HCT116 (cell line): ENCODE data around the gene IFRD2. TPM values are rescaled to one million over a fixed set of nuclear protein-coding genes. Genes with fewer than 3 reads are reported as not detected.

Experiments
- ATAC-seq: fragments of 200-7000 bp; cut with Tn5 transposase; 2 replicates; pipeline ENCODE4 v1.9.1; 2020; ENCODE audit warnings: mild to moderate bottlenecking, moderate library complexity
- BruUV-seq: library from RNA; stranded (reverse); fragments of 400-500 nt; replicated peaks from 2 replicates; lab custom pipeline; 2021; lab: Mats Ljungman, UMichigan
- CTCF ChIA-PET: fragments of 300-600 bp; sonication (Branson Sonifier 250); formaldehyde crosslinking; loops from one replicate; lab custom pipeline; 2021; ENCODE audit warnings: antibody characterized with exemption; lab: Charles Lee
- POLR2A ChIA-PET: fragments of 300-600, 350-600 bp; sonication (Branson Sonifier 250); formaldehyde crosslinking; loops from one replicate; lab custom pipeline; 2021; ENCODE audit warnings: antibody characterized with exemption; lab: Charles Lee
- RAD21 ChIA-PET, 2 experiments: fragments of 300-600 bp; sonication (Branson Sonifier 250); formaldehyde crosslinking; loops; one replicate each; lab custom pipeline; 2023; ENCODE audit warnings: low total read pairs in 2 of 2; ENCODE audit not compliant: uncharacterized antibody in 2 of 2, unreplicated experiment in 2 of 2, low non-redundant PET in 1 of 2; lab: Charles Lee
- DNase-seq: peaks from one replicate; pipeline ENCODE4 v3.0.0-alpha.2; 2010; ENCODE audit warnings: low read depth, low spot score
- H2AFZ ChIP-seq: fragments of 200-600 bp; shearing (Covaris generic), sonication (generic); 2 replicates; pipeline ENCODE4 v1.6.1; 2017; ENCODE audit warnings: low read depth, mixed run types, mixed read lengths, antibody characterized with exemption, low read length; ENCODE audit not compliant: poor library complexity, severe bottlenecking
- H3K27ac ChIP-seq: 2 replicates; pipeline ENCODE4 v1.5.1; 2012; ENCODE audit warnings: low read depth, low read length
- H3K27me3 ChIP-seq: fragments of 200-600 bp; sonication (generic); 2 replicates; pipeline ENCODE4 v1.6.1; 2016; ENCODE audit warnings: mixed run types, low read length, mixed read lengths; ENCODE audit not compliant: insufficient read depth
- H3K36me3 ChIP-seq, 2 experiments: fragments of 200-500 bp in 1 of 2; fragments of 200-600 bp in 1 of 2; sonication (Bioruptor generic) in 1 of 2; sonication (generic) in 1 of 2; 2 replicates each; pipeline versions ENCODE4 v1.5.1 to v1.6.1; 2014 to 2016; ENCODE audit warnings: low read length in 2 of 2, inconsistent platforms in 1 of 2, mixed read lengths in 1 of 2, mixed run types in 1 of 2; ENCODE audit not compliant: insufficient read depth in 2 of 2, control insufficient read depth in 1 of 2
- H3K4me1 ChIP-seq, 2 experiments: fragments of 200-600 bp in 1 of 2; sonication (generic) in 1 of 2; 2 replicates each; pipeline versions ENCODE4 v1.5.1 to v1.6.1; 2012 to 2017; ENCODE audit warnings: low read length in 2 of 2, inconsistent platforms in 1 of 2, mild to moderate bottlenecking in 1 of 2, mixed read lengths in 1 of 2, mixed run types in 1 of 2, moderate library complexity in 1 of 2; ENCODE audit not compliant: insufficient read depth in 2 of 2, control insufficient read depth in 1 of 2
- H3K4me2 ChIP-seq: fragments of 200-600 bp; sonication (generic); 2 replicates; pipeline ENCODE4 v1.6.1; 2017; ENCODE audit warnings: mixed run types, low read length, mixed read lengths
- H3K4me3 ChIP-seq, 2 experiments: fragments of 200-600 bp in 1 of 2; sonication (generic) in 1 of 2; replicated peaks in 1 of 2; 2 replicates each; pipeline ENCODE4 v1.5.1; 2011 to 2016; ENCODE audit warnings: low read length in 2 of 2, control low read depth in 1 of 2, low read depth in 1 of 2, mild to moderate bottlenecking in 1 of 2, mixed read lengths in 1 of 2, mixed run types in 1 of 2
- H3K79me2 ChIP-seq: fragments of 200-600 bp; sonication (generic); 2 replicates; pipeline ENCODE4 v1.6.1; 2017; ENCODE audit warnings: mild to moderate bottlenecking, mixed run types, low read length, moderate library complexity, mixed read lengths; ENCODE audit not compliant: insufficient read depth
- H3K9ac ChIP-seq: fragments of 200-600 bp; sonication (generic); 2 replicates; pipeline ENCODE4 v1.6.1; 2016; ENCODE audit warnings: low read length, mixed read lengths
- H3K9me2 ChIP-seq: fragments of 200-600 bp; sonication (generic), shearing (Covaris generic); 2 replicates; pipeline ENCODE4 v1.6.1; 2017; ENCODE audit warnings: mixed run types, mild to moderate bottlenecking, moderate library complexity; ENCODE audit not compliant: insufficient read depth
- H3K9me3 ChIP-seq, 2 experiments: fragments of 200-500 bp in 1 of 2; fragments of 200-600 bp in 1 of 2; sonication (Bioruptor generic) in 1 of 2; sonication (generic) in 1 of 2; 2 replicates each; pipeline ENCODE4 v1.6.1; 2014 to 2017; ENCODE audit warnings: low read length in 2 of 2, mixed read lengths in 2 of 2, inconsistent platforms in 1 of 2, low read depth in 1 of 2, mild to moderate bottlenecking in 1 of 2, mixed run types in 1 of 2, moderate library complexity in 1 of 2; ENCODE audit not compliant: control insufficient read depth in 1 of 2, insufficient read depth in 1 of 2
- H4K20me1 ChIP-seq: fragments of 200-600 bp; sonication (generic), shearing (Covaris generic); 2 replicates; pipeline ENCODE4 v1.6.1; 2017; ENCODE audit warnings: mixed run types, mild to moderate bottlenecking, moderate library complexity; ENCODE audit not compliant: insufficient read depth
- CBX3 ChIP-seq: IDR thresholded peaks from 2 replicates; pipeline ENCODE4 v1.6.1; 2012; ENCODE audit warnings: low read depth
- CEBPB ChIP-seq: IDR thresholded peaks from 2 replicates; pipeline ENCODE4 v1.6.1; 2012; ENCODE audit warnings: low read depth
- EGR1 ChIP-seq: IDR thresholded peaks from 2 replicates; pipeline ENCODE4 v1.6.1; 2012; ENCODE audit warnings: low read depth
- ELF1 ChIP-seq: IDR thresholded peaks from 2 replicates; pipeline ENCODE4 v1.6.1; 2012; ENCODE audit warnings: low read depth, borderline replicate concordance
- EZH2phosphoT487 ChIP-seq: fragments of 200-600 bp; IDR thresholded peaks from 2 replicates; pipeline ENCODE4 v1.6.1; 2018; ENCODE audit warnings: antibody characterized with exemption, borderline replicate concordance
- FOSL1 ChIP-seq: IDR thresholded peaks from 2 replicates; pipeline ENCODE4 v1.6.1; 2012; ENCODE audit warnings: low read depth
- JUND ChIP-seq: IDR thresholded peaks from 2 replicates; pipeline ENCODE4 v1.6.1; 2012
- MAX ChIP-seq: IDR thresholded peaks from 2 replicates; pipeline ENCODE4 v1.6.1; 2012
- POLR2A ChIP-seq: IDR thresholded peaks from 2 replicates; pipeline ENCODE4 v1.7.0; 2011; ENCODE audit warnings: borderline replicate concordance; ENCODE audit not compliant: insufficient read depth, insufficient read length; ENCODE audit errors: extremely low read depth
- POLR2AphosphoS5 ChIP-seq: IDR thresholded peaks from 2 replicates; pipeline ENCODE4 v1.6.1; 2011; ENCODE audit warnings: mild to moderate bottlenecking, low read depth, low read length, moderate library complexity
- SIN3A ChIP-seq: IDR thresholded peaks from 2 replicates; pipeline ENCODE4 v1.6.1; 2012; ENCODE audit warnings: low read depth
- TCF7L2 ChIP-seq: IDR thresholded peaks from 2 replicates; pipeline ENCODE4 v1.7.0; 2011; ENCODE audit warnings: borderline replicate concordance, inconsistent platforms; ENCODE audit not compliant: insufficient read depth, insufficient read length; ENCODE audit errors: extremely low read depth
- YY1 ChIP-seq: IDR thresholded peaks from 2 replicates; pipeline ENCODE4 v1.6.1; 2011; ENCODE audit warnings: low read length, low read depth, moderate library complexity, mild to moderate bottlenecking; ENCODE audit not compliant: insufficient replicate concordance; ENCODE audit errors: extremely low read depth
- ZFX ChIP-seq: fragments of 450-650 bp; IDR thresholded peaks from 2 replicates; pipeline ENCODE4 v1.6.1; 2017
- intact Hi-C: fragments of 100-400 bp; cut with micrococcal nuclease; formaldehyde crosslinking; loops from 2 replicates; pipeline ENCODE4 v1.10.0; 2022
- total RNA-seq: library from RNA; stranded (reverse); gene quantifications from one replicate; pipeline ENCODE4 v1.2.1, GENCODE V29; 2021; ENCODE audit not compliant: unreplicated experiment

Gene IFRD2
- total RNA-seq, 1 experiment from 2014 or later, result 146 TPM

- TF ChIP-seq POLR2AphosphoS5, result no peak
- TF ChIP-seq EGR1, result no peak
- no peak for TF ChIP-seq SIN3A
Measured at GRCh38 chr3:50295553-50296431, 3.6 kb upstream of the IFRD2 start (continued).

GRCh38 chr3:50294492-50295403, 2.5 kb upstream of the IFRD2 start:
- no peaks in the 10 kb centered on the region for H3K9me2 ChIP-seq
- no TSS peak for BruUV-seq
- no peaks in the 10 kb centered on the region for H3K27me3 ChIP-seq
- H3K27ac ChIP-seq, result no peak overlapping the region
- ATAC-seq (no peak), DNase-seq (no peak)
- intact Hi-C loops, result no loop called here
- peaks cover 3 to 11% of the 10 kb centered on the region in 2 experiments; a peak in 2 of 4 replicates for H3K36me3 ChIP-seq
- peaks cover 11 to 31% of the 10 kb centered on the region in 2 experiments for H3K4me1 ChIP-seq
- no peaks in the 10 kb centered on the region for H4K20me1 ChIP-seq
- ChIA-PET POLR2A (interaction anchor here (1.3 kb wide), 1 partner anchor 17 kb away, joined by 4 read pairs; the partner anchor contains the start of gene LSMEM2), RAD21 (no interaction called here), CTCF (no interaction called here)
- H3K9ac ChIP-seq, result no peak overlapping the region
- TF ChIP-seq MAX (no peak), CEBPB (no peak), POLR2A (no peak), YY1 (no peak), ZFX (no peak), POLR2AphosphoS5 (no peak), TCF7L2 (no peak), FOSL1 (no peak), SIN3A (no peak), EZH2phosphoT487 (no peak), JUND (no peak), ELF1 (no peak), CBX3 (no peak), EGR1 (no peak)
- no peaks in the 10 kb centered on the region for H3K9me3 ChIP-seq
- no peak overlapping the region for H3K4me3 ChIP-seq
- H3K4me2 ChIP-seq, result no peak overlapping the region
- H2AFZ ChIP-seq, result no peak overlapping the region
- H3K79me2 ChIP-seq, result peaks cover 27% of the 10 kb centered on the region
